B cell (primary cell): ENCODE measurements around the gene GH2. TPM values are rescaled to one million over a fixed set of nuclear protein-coding genes. Genes with fewer than 3 reads are reported as not detected.
"Not testable (repeated sequence)": the region's sequence is repeated elsewhere in the genome, so short reads cannot be mapped to it uniquely, and the experiment has no call there.

Source experiments
- ATAC-seq: fragments of 200-7000 bp; cut with Tn5 transposase; one replicate; pipeline ENCODE4 v1.10.0; 2021; ENCODE audit warnings: low read depth, mild to moderate bottlenecking, moderate number of reproducible peaks, moderate library complexity
- CTCF ChIA-PET: fragments of 350-600 bp; sonication (Branson Sonifier 250); formaldehyde crosslinking; loops from one replicate; lab custom pipeline; 2021; ENCODE audit warnings: antibody characterized with exemption, inconsistent platforms; lab: Charles Lee
- POLR2A ChIA-PET: fragments of 350-600 bp; sonication (Branson Sonifier 250); formaldehyde crosslinking; loops from one replicate; lab custom pipeline; 2021; ENCODE audit warnings: antibody characterized with exemption; lab: Charles Lee
- DNase-seq: peaks from one replicate; pipeline ENCODE4 v3.0.0; 2013
- H2AFZ ChIP-seq: 2 replicates; pipeline ENCODE4 v1.6.1; 2012; ENCODE audit warnings: mild to moderate bottlenecking, low read depth, low read length; ENCODE audit not compliant: insufficient read depth, poor library complexity, severe bottlenecking
- H3K27ac ChIP-seq, 2 donors: 1 replicate in 1 of 2; 2 replicates in 1 of 2; pipeline ENCODE4 v1.5.1; 2012 to 2013; ENCODE audit warnings: low read length in 2 of 2, mild to moderate bottlenecking in 2 of 2, moderate library complexity in 1 of 2
- H3K27me3 ChIP-seq, 4 experiments: fragments of 200-600 bp in 1 of 4; sonication (generic) in 1 of 4; replicated peaks in 1 of 4; 1 replicate in 2 of 4; 2 replicates in 2 of 4; pipeline versions ENCODE4 v1.6.1 to v1.7.0; 2013 to 2016; ENCODE audit warnings: low read length in 3 of 4, mild to moderate bottlenecking in 2 of 4, mixed read lengths in 1 of 4, moderate library complexity in 1 of 4; ENCODE audit not compliant: insufficient read depth in 4 of 4, control insufficient read depth in 3 of 4; ENCODE audit errors: control extremely low read depth in 1 of 4
- H3K36me3 ChIP-seq, 2 experiments: replicated peaks in 1 of 2; 1 replicate in 1 of 2; 2 replicates in 1 of 2; pipeline versions ENCODE4 v1.6.1 to v1.7.1; 2013; ENCODE audit warnings: low read length in 1 of 2; ENCODE audit not compliant: insufficient read depth in 2 of 2, control insufficient read depth in 1 of 2; ENCODE audit errors: control extremely low read depth in 1 of 2, extremely low read depth in 1 of 2
- H3K4me1 ChIP-seq, 2 donors: fragments of 200-600 bp in 1 of 2; sonication (generic) in 1 of 2; 1 replicate in 1 of 2; 2 replicates in 1 of 2; pipeline versions ENCODE4 v1.5.1 to v1.6.1; 2013 to 2017; ENCODE audit warnings: low read length in 2 of 2; ENCODE audit not compliant: control insufficient read depth in 2 of 2, insufficient read depth in 2 of 2
- H3K4me2 ChIP-seq: replicated peaks from 2 replicates; pipeline ENCODE3; 2012; ENCODE audit warnings: mild to moderate bottlenecking, low read depth, low read length; ENCODE audit not compliant: poor library complexity, severe bottlenecking
- H3K4me3 ChIP-seq, 5 experiments: fragments of 200-600 bp in 1 of 5; sonication (generic) in 1 of 5; 1 replicate in 3 of 5; 2 replicates in 2 of 5; pipeline versions ENCODE4 v1.5.1 to v1.7.0; 2011 to 2016; ENCODE audit warnings: low read length in 4 of 5, mild to moderate bottlenecking in 4 of 5, low read depth in 2 of 5, control low read depth in 1 of 5, moderate library complexity in 1 of 5; ENCODE audit not compliant: insufficient read depth in 1 of 5; ENCODE audit errors: control extremely low read depth in 1 of 5, extremely low read depth in 1 of 5
- H3K79me2 ChIP-seq: fragments of 200-600 bp; sonication (generic); one replicate; pipeline ENCODE4 v1.6.0; 2016; ENCODE audit warnings: low read length; ENCODE audit not compliant: control insufficient read depth, insufficient read depth
- H3K9ac ChIP-seq: fragments of 200-600 bp; sonication (generic); 2 replicates; pipeline ENCODE4 v1.6.1; 2017; ENCODE audit warnings: mild to moderate bottlenecking, low read length, moderate library complexity
- H3K9me3 ChIP-seq, 3 donors: one replicate each; pipeline versions ENCODE4 v1.6.1 to v1.7.1; 2013; ENCODE audit warnings: low read length in 2 of 3; ENCODE audit not compliant: control insufficient read depth in 2 of 3, insufficient read depth in 1 of 3; ENCODE audit errors: control extremely low read depth in 1 of 3
- H4K20me1 ChIP-seq: 2 replicates; pipeline ENCODE4 v1.6.0; 2012; ENCODE audit warnings: mild to moderate bottlenecking, low read length; ENCODE audit not compliant: insufficient read depth, control insufficient read depth, poor library complexity, severe bottlenecking
- H3K27ac Mint-ChIP-seq: one replicate; pipeline ENCODE4 v1.8.0; 2021; ENCODE audit warnings: mixed read lengths
- H3K27me3 Mint-ChIP-seq: one replicate; pipeline ENCODE4 v1.8.0; 2021; ENCODE audit warnings: mixed read lengths
- H3K4me1 Mint-ChIP-seq: one replicate; pipeline ENCODE4 v1.8.0; 2021; ENCODE audit warnings: mixed read lengths
- H3K4me3 Mint-ChIP-seq: one replicate; pipeline ENCODE4 v1.8.0; 2021; ENCODE audit warnings: mixed read lengths
- H3K9me3 Mint-ChIP-seq: one replicate; pipeline ENCODE4 v1.8.0; 2022; ENCODE audit warnings: mixed read lengths; ENCODE audit not compliant: insufficient read depth
- EZH2 ChIP-seq: IDR thresholded peaks from 2 replicates; pipeline ENCODE4 v1.6.1; 2012; ENCODE audit warnings: borderline replicate concordance, low read depth, mild to moderate bottlenecking, moderate library complexity, low read length; ENCODE audit not compliant: insufficient read depth, poor library complexity, severe bottlenecking
- WGBS: methylation state at CpG from one replicate; pipeline ENCODE4 v1.1.5; 2013; ENCODE audit warnings: missing lambda C conversion rate; ENCODE audit not compliant: insufficient coverage; 5-methylcytosine and 5-hydroxymethylcytosine counted together
- intact Hi-C: fragments of 100-400 bp; cut with micrococcal nuclease; formaldehyde crosslinking; loops from one replicate; pipeline ENCODE4 v1.10.0; 2022
- polyA plus RNA-seq: library from polyadenylated mRNA; depleted of rRNA; stranded (reverse); fragments of >200 nt; gene quantifications from 2 replicates; pipeline ENCODE4 v1.2.3, GENCODE V29; 2012
- total RNA-seq, 2 donors: library from RNA; stranded (reverse); fragments of 120-200 nt in 1 of 2; gene quantifications; 1 replicate in 1 of 2; 2 replicates in 1 of 2; pipeline versions ENCODE4 v1.2.3 to v1.2.4, GENCODE V29; 2013 to 2022
- TF ChIP-seq, protein P1 (sequence below): fragments of 200-600 bp; IDR thresholded peaks from one replicate; pipeline ENCODE4 v1.8.0; 2022; ENCODE audit warnings: antibody characterized with exemption, mild to moderate bottlenecking

The GH2 gene
- total and polyA plus RNA-seq, 2 donors (not counting 1 experiment from before 2014, with no cell fraction given) = not detected

DNA sequence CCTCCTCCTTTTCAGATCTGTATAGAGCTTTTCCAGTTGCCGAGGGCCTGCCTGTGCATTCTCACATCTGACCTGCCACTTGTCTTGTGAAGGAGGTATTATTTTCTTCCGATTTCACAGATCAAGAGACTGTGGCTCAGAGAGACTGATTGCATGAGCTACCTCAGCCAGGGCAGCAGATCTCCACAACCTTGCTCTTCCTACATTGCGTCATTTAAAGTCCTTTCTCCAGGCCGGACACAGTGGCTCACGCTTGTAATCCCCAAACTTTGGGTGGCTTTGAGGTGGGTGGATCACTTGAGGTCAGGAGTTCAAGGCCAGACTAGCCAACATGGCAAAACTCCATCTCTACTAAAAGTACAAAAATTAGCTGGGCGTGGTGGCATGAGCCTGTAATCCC lies 38.3 kb upstream of the GH2 start:
- not testable (repeated sequence) for H3K9ac ChIP-seq, H3K27me3 ChIP-seq, H3K4me3 ChIP-seq, H3K9me3 ChIP-seq, H3K36me3 ChIP-seq, ATAC-seq, H3K9me3 Mint-ChIP-seq, H4K20me1 ChIP-seq, H2AFZ ChIP-seq, H3K27me3 Mint-ChIP-seq
- Histone ChIP-seq H3K79me2 (peaks cover 26% of the 10 kb centered on the region), H3K4me1 (peaks cover 70 to 85% of the 10 kb centered on the region in 2 donors), H3K4me2 (peak overlapping the region; percentile 62), H3K27ac (peak overlapping the region in 1 of 2 donors; percentile 34)
- peaks cover 74% of the 10 kb centered on the region for H3K4me1 Mint-ChIP-seq
- DNase-seq = peak; percentile 14
- intact Hi-C loops = loop anchor here (5.0 kb wide), 1 partner anchor 342 kb away; the partner anchor contains the start of gene TEX2
- peak overlapping the region; percentile 78 for H3K4me3 Mint-ChIP-seq
- H3K27ac Mint-ChIP-seq = peak overlapping the region; percentile 91
- ChIA-PET POLR2A (interaction anchor here (0.6 to 6.8 kb wide), 10 partner anchors 8 to 154 kb away, joined by 3 to 160 read pairs (median 8); partner anchors contain the start of genes CD79B and ICAM2), CTCF (interaction anchor here (0.7 to 26.0 kb wide), 30 partner anchors 8 to 835 kb away, joined by 3 to 834 read pairs (median 6); partner anchors contain the start of genes CD79B, CSHL1 and ICAM2)
- WGBS = 100% methylated on average over 1 of the region's 6 CpGs

DNA sequence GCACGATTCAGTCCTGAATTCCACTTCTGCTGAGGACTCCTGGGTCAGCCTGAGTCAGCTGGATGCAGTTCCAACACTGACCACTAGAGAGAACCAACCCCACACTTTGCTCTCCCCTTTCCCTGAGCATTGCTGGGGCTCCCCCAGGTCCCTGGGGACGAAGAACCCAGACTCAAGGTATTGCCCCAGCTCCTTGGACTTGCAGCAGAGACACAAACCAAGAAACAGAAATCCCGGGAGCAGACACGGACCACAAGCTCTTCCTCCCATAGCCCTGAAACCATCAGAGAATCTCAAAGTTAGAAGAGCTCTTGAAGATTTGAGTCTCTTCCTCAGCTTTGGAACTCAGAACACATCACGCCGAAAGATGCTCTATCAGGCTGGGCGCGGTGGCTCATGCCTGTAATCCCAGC lies 37.6 kb upstream of the GH2 start:
- H3K9ac ChIP-seq = no peak overlapping the region
- no peak overlapping the region for H2AFZ ChIP-seq

DNA sequence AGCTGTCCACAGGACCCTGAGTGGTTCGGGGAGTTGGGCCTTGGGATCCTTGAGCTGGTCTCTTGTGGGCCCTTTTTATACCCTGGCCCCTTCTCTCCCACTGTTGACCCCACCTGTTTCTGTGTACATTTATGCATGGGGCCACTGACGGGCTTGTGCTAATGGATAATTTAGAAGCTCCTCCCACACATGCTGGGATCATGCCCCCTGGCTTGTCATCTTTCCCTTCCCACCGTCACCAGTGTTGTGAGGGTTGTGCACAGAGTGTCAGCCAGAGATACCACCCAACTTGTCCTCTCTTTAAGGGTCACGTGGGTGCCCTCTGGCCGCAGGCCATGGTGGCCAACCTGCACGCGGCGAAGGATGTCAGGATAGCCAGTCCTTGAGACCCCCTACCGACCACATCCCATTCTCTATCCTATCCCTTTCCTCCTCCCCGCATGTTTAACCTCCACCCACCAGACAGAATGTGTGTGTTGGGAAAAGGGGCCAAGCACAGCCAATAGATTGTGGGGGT lies 37.1 kb upstream of the GH2 start, which contains the start of gene GH1:
TSS of gene GH1 (minus strand) at position 51 of the 517 bp plus-strand sequence. CDS start 63 bp downstream, outside the sequence.
- peak within 1 kb of the TSS; percentile 62 for H3K4me2 ChIP-seq
- not testable (repeated sequence) for H3K36me3 ChIP-seq, H4K20me1 ChIP-seq, H3K27me3 Mint-ChIP-seq, H3K9me3 Mint-ChIP-seq, H3K9ac ChIP-seq, H3K27me3 ChIP-seq, H2AFZ ChIP-seq, DNase-seq, H3K9me3 ChIP-seq, ATAC-seq
- peaks cover 24% of the 10 kb centered on the region for H3K79me2 ChIP-seq
- peak within 1 kb of the TSS in 3 of 5 experiments; percentile 8 to 26 (median 19) for H3K4me3 ChIP-seq
- intact Hi-C loops = loop anchor here (1.0 to 2.0 kb wide), 5 partner anchors 12 to 106 kb away; no protein-coding TSS in a partner anchor
- WGBS = 100% methylated on average over 1 of the region's 10 CpGs
- H3K4me1 ChIP-seq = peaks cover 66 to 83% of the 10 kb centered on the region in 2 donors
- Mint-ChIP-seq H3K27ac (peak within 1 kb of the TSS; percentile 86), H3K4me1 (peaks cover 72% of the 10 kb centered on the region), H3K4me3 (peak within 1 kb of the TSS; percentile 87)
- CTCF ChIA-PET = interaction anchor here (0.9 to 26.0 kb wide), 28 partner anchors 8 to 214 kb away, joined by 3 to 834 read pairs (median 8); partner anchors contain the start of genes CD79B, CSHL1, GH2 and ICAM2
- POLR2A ChIA-PET = interaction anchor here (1.2 to 6.8 kb wide), 10 partner anchors 9 to 156 kb away, joined by 4 to 160 read pairs (median 8); partner anchors contain the start of genes CD79B and ICAM2
- H3K27ac ChIP-seq = peak within 1 kb of the TSS in 1 of 2 donors; percentile 18

More for the DNA sequence above, 37.6 kb upstream of the GH2 start:
- ATAC-seq (peak; percentile 58), DNase-seq (peak; percentile 93)
- TF ChIP-seq, protein P1, sequence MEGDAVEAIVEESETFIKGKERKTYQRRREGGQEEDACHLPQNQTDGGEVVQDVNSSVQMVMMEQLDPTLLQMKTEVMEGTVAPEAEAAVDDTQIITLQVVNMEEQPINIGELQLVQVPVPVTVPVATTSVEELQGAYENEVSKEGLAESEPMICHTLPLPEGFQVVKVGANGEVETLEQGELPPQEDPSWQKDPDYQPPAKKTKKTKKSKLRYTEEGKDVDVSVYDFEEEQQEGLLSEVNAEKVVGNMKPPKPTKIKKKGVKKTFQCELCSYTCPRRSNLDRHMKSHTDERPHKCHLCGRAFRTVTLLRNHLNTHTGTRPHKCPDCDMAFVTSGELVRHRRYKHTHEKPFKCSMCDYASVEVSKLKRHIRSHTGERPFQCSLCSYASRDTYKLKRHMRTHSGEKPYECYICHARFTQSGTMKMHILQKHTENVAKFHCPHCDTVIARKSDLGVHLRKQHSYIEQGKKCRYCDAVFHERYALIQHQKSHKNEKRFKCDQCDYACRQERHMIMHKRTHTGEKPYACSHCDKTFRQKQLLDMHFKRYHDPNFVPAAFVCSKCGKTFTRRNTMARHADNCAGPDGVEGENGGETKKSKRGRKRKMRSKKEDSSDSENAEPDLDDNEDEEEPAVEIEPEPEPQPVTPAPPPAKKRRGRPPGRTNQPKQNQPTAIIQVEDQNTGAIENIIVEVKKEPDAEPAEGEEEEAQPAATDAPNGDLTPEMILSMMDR = peak; percentile 88
- no peak for TF ChIP-seq EZH2
- H3K4me3 Mint-ChIP-seq = peak overlapping the region; percentile 87
- Histone ChIP-seq H3K9me3 (no peaks in the 10 kb centered on the region), H3K27me3 (no peaks in the 10 kb centered on the region), H3K27ac (peak overlapping the region in 1 of 2 donors; percentile 18), H4K20me1 (no peaks in the 10 kb centered on the region), H3K4me2 (peak overlapping the region; percentile 62), H3K4me3 (peak overlapping the region in 3 of 5 experiments; percentile 8 to 26 (median 19)), H3K36me3 (no peaks in the 10 kb centered on the region), H3K79me2 (peaks cover 26% of the 10 kb centered on the region), H3K4me1 (peaks cover 68 to 83% of the 10 kb centered on the region in 2 donors)
- 50% methylated on average over 8 of the region's 8 CpGs for WGBS
- ChIA-PET POLR2A (interaction anchor here (1.2 to 6.8 kb wide), 10 partner anchors 9 to 155 kb away, joined by 4 to 160 read pairs (median 8); partner anchors contain the start of genes CD79B and ICAM2), CTCF (interaction anchor here (0.7 to 26.0 kb wide), 30 partner anchors 8 to 363 kb away, joined by 3 to 834 read pairs (median 6); partner anchors contain the start of genes CD79B, CSHL1, GH2 and ICAM2)
- no peaks in the 10 kb centered on the region for H3K9me3 Mint-ChIP-seq
- H3K27ac Mint-ChIP-seq = peak overlapping the region; percentile 86
- intact Hi-C loops = loop anchor here (1.0 to 2.0 kb wide), 5 partner anchors 12 to 106 kb away; no protein-coding TSS in a partner anchor
- H3K27me3 Mint-ChIP-seq = no peaks in the 10 kb centered on the region
- H3K4me1 Mint-ChIP-seq = peaks cover 72% of the 10 kb centered on the region
